Left forelimb (tissue), 1 donor: ENCODE results near the gene PLEKHM2.

ENCODE experiments used
- DNase-seq: peaks from one replicate; pipeline ENCODE4 v3.0.0-alpha.2; 2018; ENCODE audit warnings: low spot score

The PLEKHM2 gene

DNA sequence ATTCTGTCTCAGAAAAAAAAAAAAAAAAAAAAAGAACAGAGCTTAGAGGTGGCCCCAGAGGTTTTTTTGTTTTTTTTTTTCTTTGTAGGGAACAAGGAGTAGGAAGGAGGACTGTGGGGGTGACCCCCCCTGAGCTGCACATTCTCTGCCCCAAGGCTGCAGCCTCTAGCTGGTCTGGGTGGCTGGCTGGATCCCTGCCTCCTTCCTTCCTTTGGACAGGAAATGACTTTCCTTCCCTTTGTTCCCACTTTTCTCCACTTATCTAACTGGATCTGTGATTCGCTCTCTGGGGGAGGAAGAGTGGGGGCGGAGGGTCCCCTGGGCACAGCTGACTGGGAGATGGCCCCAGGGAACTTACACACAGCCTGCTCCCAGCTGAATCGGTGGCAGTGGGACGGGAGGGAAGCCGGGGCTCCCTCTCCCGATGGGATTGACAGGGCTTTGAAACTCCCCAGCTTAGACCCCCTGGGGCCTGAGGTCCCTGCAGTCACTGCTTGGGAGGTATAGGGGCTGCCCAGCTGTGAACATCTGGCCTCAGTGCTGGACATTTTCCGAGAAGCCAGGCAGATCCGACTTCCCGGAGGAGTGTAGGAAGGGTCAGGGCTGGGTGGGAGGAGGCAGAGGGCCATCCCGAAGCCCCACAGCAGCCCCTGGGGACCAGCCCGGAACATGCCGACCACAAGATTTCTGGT, 76.5 kb downstream of the PLEKHM2 start:
- DNase-seq: no peak

DNA sequence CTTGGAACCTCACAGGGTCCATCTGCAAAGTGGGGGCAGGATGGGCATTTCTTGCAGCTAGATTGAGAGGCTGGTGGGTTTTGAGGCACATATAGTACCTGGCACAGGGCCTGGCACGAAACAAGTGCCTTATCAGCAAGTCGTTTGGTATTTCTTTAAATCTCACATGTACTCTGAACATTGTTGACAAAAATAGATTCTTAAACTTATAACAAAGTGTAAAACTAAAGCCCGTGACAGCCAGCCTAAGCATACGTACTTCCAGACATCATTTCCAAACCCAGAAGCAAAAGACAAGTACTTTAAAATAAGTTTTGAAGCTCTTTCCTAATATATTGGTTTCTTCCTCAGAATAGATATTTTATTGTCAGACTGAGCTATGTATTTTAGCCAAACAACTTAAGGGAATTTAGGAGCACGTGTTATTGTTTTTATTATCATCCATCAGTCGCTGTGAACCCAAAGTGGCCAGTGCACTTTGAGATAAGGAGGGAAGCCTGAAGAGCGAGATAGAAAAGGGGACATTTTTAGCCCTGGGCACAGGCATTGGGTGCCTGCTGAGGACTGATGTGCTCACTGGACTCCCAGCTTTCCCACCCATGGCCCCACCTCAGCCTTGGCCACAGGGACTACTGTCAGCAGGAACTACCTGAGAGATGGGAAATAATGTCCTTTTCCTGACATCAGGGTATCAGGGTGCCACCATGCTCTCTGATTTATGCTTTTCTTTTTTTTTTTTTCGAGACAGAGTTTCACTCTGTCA, 77.4 kb downstream of the PLEKHM2 start:
- DNase-seq: no peak

DNA sequence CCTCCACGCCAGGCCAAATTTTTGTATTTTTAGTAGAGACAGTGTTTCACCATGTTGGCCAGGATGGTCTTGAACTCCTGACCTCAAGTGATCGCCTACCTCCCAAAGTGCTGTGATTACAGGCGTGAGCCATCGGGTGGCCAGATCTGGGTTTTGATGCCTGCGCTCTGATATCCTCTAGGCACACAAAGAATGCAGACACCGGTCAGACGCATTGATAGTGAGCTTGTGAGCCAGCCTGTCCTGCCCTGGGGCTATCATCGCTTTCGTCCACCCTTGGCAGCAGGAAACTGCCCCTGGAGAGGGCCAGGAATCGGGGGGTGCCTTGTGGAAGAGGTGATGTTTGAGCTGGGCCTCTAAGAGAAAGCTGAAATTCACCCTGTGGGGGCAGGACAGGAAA, 78.4 kb downstream of the PLEKHM2 start:
- DNase-seq: no peak

DNA sequence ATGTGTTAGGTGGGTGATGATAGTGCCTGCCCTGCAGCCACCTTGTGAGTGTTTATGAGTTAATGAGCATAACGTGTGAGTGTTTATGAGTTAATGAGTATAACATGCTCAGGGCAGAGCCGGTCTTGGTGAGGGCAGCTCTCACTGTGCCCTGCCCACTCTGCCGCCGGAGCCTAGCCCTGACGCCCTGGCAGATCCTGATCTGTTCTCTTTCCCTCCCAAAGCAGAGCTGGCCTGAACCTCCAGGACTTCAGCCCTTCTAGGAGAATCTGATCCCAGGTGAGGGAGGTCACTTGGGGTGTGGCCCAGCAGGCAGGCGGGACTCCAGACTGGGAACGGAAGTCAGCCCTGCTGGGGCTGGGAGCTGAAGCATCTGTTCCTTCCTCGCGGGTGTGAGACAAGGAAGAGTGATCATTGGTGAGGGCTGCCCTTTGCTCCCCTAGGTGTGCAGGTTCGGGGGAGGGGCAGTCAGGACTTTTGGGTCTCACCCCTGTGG, 80.2 kb downstream of the PLEKHM2 start:
- DNase-seq: no peak

DNA sequence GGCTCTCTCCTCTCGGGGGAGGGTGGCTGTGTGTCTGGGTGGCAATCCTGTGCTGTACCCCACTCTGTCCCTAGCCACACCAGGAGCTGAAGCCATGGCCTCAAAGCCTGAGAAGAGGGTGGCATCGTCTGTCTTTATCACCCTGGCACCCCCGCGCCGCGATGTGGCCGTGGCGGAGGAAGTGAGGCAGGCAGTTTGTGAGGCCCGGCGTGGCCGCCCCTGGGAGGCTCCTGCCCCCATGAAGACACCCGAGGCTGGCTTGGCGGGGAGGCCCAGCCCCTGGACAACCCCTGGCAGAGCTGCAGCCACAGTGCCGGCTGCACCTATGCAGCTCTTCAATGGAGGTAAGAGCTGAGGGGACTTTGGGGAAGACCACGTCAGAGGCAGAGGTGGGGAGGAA, 80.8 kb downstream of the PLEKHM2 start:
- DNase-seq: no peak

DNA sequence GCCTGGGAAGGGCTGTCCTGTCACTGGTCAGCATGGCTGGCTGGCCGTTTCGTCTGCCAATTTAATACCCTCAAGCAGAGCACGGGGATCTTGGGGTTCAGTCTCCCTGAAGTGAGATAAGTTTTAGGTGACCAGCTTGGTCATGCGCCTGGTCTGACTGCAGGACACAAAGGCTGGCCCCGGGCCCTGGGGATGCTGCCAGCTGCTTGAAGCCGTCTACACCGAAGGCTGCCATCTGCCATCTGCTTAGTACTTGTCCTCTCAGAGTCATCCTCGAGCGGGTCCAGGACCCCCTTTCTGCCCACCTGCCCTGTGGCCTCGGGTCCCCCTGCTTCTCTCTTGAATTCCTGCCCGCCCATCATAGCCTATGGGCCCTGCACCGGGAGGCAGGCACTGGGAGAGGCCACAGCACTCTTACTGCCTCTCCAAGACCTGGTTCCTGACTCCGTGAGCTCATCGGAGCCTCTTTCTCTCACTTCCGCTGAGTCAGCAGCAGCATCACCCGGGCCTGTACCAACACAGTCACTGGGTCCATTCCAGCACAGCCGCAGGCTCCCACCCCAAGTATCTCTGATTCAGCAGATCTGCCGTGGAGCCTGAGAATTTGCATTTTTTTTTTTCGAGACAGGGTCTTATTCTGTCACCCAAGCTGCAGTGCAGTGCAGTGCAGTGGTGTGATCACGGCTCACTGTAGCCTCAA, 81.5 kb downstream of the PLEKHM2 start:
- no peak for DNase-seq

DNA sequence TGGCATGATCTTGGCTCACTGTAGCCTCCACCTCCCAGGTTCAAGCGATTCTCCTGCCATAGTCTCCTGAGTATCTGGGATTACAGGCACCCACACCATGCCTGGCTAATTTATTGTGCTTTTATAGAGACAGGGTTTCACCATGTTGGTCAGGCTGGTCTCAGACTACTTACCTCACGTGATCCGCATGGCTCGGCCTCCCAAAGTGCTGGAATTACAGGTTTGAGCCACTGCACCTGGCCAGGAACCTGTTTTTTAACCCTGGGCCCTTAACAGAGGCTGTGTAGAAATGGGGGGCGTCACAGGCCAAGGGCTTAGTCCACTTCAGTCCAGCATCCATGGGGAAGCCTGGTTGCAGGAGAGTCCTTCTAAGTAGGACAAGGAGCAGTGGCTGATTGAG, 83.8 kb downstream of the PLEKHM2 start:
- DNase-seq: no peak

DNA sequence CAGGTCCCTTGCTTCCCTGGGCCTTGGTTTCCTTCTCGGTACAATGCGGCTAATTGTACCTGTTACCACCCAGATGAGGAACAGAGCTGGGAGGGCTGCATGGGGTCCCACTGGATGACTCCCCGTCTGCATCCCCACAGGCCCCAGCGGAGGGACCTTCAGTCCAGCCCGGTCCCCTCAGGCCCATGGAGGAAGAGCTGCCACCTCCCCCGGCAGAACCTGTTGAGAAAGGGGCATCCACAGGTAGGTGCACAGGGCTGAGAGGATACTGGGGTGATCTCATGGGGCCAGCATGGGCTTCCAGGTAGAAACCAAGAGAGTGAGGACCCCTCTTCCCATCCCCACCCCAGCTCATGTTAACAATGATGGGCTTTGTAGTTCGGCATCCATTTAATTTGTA, 84.3 kb downstream of the PLEKHM2 start:
- no peak for DNase-seq

DNA sequence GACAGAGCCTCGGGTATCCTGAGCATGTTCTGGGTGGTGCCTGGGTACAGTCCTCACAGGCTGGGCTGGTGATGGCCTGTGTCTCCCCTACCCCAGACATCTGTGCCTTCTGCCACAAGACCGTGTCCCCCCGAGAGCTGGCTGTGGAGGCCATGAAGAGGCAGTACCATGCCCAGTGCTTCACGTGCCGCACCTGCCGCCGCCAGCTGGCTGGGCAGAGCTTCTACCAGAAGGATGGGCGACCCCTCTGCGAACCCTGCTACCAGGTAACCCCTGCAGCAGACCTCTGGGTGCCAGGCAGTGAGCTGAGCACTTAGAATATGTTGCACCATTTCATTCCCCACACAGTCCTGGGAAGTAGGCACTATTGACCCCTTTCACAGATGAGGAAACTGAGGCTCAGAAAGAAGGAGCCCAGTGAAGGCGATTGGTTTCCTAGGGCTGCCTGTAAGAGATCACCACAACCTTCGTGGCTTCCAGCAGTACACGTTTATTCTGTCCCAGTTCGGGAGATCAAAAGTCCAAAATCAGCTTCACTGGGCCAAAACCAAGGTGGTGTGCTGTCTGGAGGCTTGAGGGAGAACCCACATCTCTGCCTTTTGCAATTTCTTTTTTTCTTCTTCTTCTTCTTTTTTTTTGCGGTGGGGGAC, 86.3 kb downstream of the PLEKHM2 start:
- no peak for DNase-seq

DNA sequence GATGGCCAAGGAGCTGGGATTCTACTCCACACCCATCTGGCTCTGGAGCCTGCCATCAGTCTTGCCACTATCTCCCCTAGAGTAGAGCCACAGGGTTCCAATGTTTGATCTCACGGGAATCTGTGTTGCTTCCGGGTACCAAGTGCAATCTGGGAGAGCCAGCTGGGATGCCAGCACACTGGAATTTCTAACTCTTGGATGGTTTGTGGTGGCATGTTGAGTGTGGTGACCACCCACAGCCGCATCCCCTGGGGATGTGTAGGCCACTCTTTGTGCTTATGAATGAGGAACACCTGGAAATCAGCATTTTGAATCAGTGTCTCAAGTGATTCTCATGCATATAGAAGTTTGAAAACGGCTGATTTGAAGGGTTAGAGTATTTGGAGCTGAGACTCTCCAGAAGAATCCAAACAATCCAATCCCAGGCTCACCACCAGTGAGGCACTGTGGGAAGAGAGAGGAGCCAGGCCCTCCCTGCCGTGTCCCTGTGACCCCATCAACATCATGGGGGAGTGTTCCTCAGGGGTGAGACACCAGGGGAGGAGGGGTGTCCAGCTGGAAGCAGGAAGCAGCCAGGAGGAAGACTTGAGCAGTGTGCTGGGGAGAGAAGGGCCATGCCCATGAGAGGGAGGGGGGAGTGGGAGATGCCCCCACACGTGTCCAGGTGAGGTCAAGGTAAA, 87.9 kb downstream of the PLEKHM2 start:
- DNase-seq: no peak

DNA sequence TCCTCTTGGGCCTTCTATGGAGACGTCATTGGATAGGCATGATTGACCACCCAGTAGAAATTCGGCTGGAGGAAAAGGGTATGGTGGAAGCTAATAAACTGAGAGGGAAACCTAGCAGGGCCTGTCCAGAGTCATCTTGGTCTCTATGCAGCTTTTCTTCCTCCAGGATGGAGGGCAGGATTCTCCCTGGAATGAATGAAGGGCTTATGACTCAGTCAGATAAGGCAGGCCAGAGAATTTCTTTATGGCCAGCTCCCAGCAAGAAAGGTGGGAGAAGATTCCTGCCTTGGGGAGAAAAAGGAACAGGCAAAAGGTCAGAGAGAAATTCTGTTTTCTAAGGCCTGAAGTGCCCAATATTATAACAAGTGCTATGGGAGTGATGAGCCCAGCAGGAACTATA, 91.6 kb downstream of the PLEKHM2 start:
- no peak for DNase-seq

DNA sequence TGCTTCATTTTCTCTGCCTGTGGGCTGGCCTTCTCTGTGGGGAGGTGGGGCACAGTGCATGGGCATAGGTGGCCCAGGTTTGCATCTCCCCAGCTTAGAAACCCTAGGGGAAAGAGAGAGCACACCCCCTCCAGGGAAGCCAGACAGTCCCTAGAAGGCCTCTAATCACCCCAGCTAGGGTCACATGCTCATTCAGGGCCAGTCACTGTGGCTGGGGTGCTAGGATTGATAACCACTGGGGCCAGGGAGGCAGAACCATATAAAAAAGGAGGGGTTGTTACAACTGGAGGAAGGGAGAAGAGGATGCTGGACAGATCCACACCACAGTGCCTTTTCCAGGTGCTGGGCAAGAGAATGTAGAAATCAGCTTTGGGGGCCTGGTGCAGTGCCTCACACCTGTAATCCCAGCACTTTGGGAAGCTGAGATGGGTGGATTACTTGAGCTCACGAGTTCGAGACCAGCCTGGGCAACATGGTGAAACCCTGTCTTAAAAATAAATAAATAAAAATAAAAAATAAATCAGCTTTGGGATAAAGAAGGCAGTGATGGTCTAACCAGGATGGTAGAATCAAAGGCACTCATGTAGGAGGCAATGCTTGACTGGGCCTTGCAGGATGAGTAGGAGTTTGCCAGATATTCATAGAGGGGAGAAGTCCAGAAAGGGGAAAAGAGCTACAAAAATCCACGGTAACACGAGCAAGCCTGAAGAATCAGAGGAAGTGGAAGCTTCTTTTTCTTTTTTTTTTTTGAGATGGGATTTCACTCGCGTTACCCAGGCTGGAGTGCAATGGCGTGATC, 94.0 kb downstream of the PLEKHM2 start:
- no peak for DNase-seq
